GM12878 (cell line): ENCODE results near the gene DNMT1. TPM values are rescaled to one million over a fixed set of nuclear protein-coding genes. Genes with fewer than 3 reads are reported as not detected.

Source experiments
- ATAC-seq: fragments of 200-7000 bp; cut with Tn5 transposase; 3 replicates; pipeline ENCODE4 v1.9.1; 2020; ENCODE audit warnings: mild to moderate bottlenecking, moderate library complexity
- BruUV-seq: library from RNA; stranded (reverse); fragments of 400-500 nt; replicated peaks from 2 replicates; lab custom pipeline; 2021; lab: Mats Ljungman, UMichigan
- CTCF ChIA-PET: fragments of 300-600 bp; sonication (Branson Sonifier 250); formaldehyde crosslinking; extraction: SDS; loops from one replicate; lab custom pipeline; 2021; ENCODE audit warnings: inconsistent platforms; lab: Yijun Ruan, JAX
- POLR2A ChIA-PET: fragments of 350-600 bp; formaldehyde crosslinking; extraction: SDS; loops from one replicate; lab custom pipeline; 2021; ENCODE audit warnings: inconsistent platforms; lab: Charles Lee
- RAD21 ChIA-PET: fragments of 300-600 bp; sonication (Branson Sonifier 250); formaldehyde crosslinking; loops from one replicate; lab custom pipeline; 2023; ENCODE audit warnings: antibody characterized with exemption; ENCODE audit not compliant: unreplicated experiment; lab: Charles Lee
- SMC1A ChIA-PET: fragments of 300-600 bp; sonication (Branson Sonifier 250); formaldehyde crosslinking; loops from one replicate; lab custom pipeline; 2023; ENCODE audit not compliant: unreplicated experiment, uncharacterized antibody; lab: Charles Lee
- DNase-seq: peaks from one replicate; pipeline ENCODE4 v3.0.0-alpha.2; 2011; ENCODE audit warnings: low read depth, low spot score
- FAIRE-seq: peaks from 3 replicates; lab custom pipeline; 2011; peaks lifted over from hg19 to GRCh38; lab: Jason Lieb, UNC
- H2AFZ ChIP-seq: 2 replicates; pipeline ENCODE4 v1.6.0; 2011; ENCODE audit warnings: low read depth, low read length, control low read depth; ENCODE audit not compliant: control insufficient read depth
- H3K27ac ChIP-seq: 2 replicates; pipeline ENCODE4 v1.5.1; 2011; ENCODE audit warnings: control low read depth; ENCODE audit not compliant: control insufficient read depth, insufficient read depth
- H3K27me3 ChIP-seq, 2 experiments: replicated peaks in 1 of 2; 2 replicates each; pipeline versions ENCODE4 v1.6.0 to v1.6.1; 2011; ENCODE audit warnings: low read length in 1 of 2; ENCODE audit not compliant: control insufficient read depth in 2 of 2, insufficient read depth in 2 of 2
- H3K36me3 ChIP-seq, 2 experiments: 2 replicates each; pipeline ENCODE4 v1.5.1; 2011; ENCODE audit warnings: low read length in 1 of 2; ENCODE audit not compliant: control insufficient read depth in 2 of 2, insufficient read depth in 2 of 2
- H3K4me1 ChIP-seq: 2 replicates; pipeline ENCODE4 v1.6.1; 2011; ENCODE audit warnings: mild to moderate bottlenecking, low read length, moderate library complexity, mixed read lengths; ENCODE audit not compliant: control insufficient read depth, insufficient read depth
- H3K4me2 ChIP-seq: 2 replicates; pipeline ENCODE4 v1.6.0; 2011; ENCODE audit warnings: control low read depth; ENCODE audit not compliant: control insufficient read depth, insufficient read depth
- H3K4me3 ChIP-seq: fragments of 200-600 bp; sonication (generic); 2 replicates; pipeline ENCODE4 v1.5.1; 2016
- H3K79me2 ChIP-seq: 2 replicates; pipeline ENCODE4 v1.6.0; 2011; ENCODE audit warnings: low read length; ENCODE audit not compliant: control insufficient read depth, insufficient read depth
- H3K9ac ChIP-seq: 2 replicates; pipeline ENCODE4 v1.8.0; 2011; ENCODE audit warnings: low read length, control low read depth, mixed read lengths; ENCODE audit not compliant: control insufficient read depth, insufficient read depth
- H3K9me3 ChIP-seq: replicated peaks from 3 replicates; pipeline ENCODE4 v1.5.1; 2011; ENCODE audit warnings: mild to moderate bottlenecking, low read length; ENCODE audit not compliant: control insufficient read depth, insufficient read depth
- H4K20me1 ChIP-seq: 2 replicates; pipeline ENCODE4 v1.6.0; 2011; ENCODE audit not compliant: control insufficient read depth, insufficient read depth
- ETV6 ChIP-seq, 2 experiments: fragments of 450-650 bp in 1 of 2; IDR thresholded peaks in 1 of 2; conservative IDR thresholded peaks in 1 of 2; 2 replicates each; pipeline ENCODE4 v1.6.1; 2014; ENCODE audit warnings: antibody characterized with exemption in 1 of 2, borderline replicate concordance in 1 of 2, low read depth in 1 of 2, mild to moderate bottlenecking in 1 of 2, moderate library complexity in 1 of 2
- NR2C1 ChIP-seq: fragments of 450-650 bp; IDR thresholded peaks from 2 replicates; pipeline ENCODE4 v1.6.1; 2017; ENCODE audit warnings: antibody characterized with exemption, mild to moderate bottlenecking, moderate library complexity
- NR2F1 ChIP-seq: fragments of 450-650 bp; conservative IDR thresholded peaks from 2 replicates; pipeline ENCODE4 v1.6.1; 2017; ENCODE audit warnings: mild to moderate bottlenecking
- PML ChIP-seq: IDR thresholded peaks from 2 replicates; pipeline ENCODE4 v1.6.1; 2012; ENCODE audit warnings: low read length, inconsistent platforms
- SUZ12 ChIP-seq: fragments of 200-600 bp; sonication (generic); IDR thresholded peaks from one replicate; pipeline ENCODE4 v1.6.1; 2018; ENCODE audit warnings: antibody characterized with exemption, mild to moderate bottlenecking; ENCODE audit not compliant: unreplicated experiment
- WGBS: methylation state at CpG from one replicate; pipeline ENCODE4 v1.1.6; 2016; ENCODE audit warnings: low lambda C conversion rate; ENCODE audit not compliant: insufficient replicate concordance, insufficient coverage; ENCODE audit errors: missing lambda C conversion rate; 5-methylcytosine and 5-hydroxymethylcytosine counted together
- in situ Hi-C: fragments of 300-500 bp; cut with MboI; formaldehyde crosslinking; loops from 9 replicates; pipeline ENCODE4 v1.14.3; 2018; ENCODE audit warnings: mixed read lengths
- intact Hi-C: fragments of 100-400 bp; cut with micrococcal nuclease; formaldehyde crosslinking; loops from one replicate; pipeline ENCODE4 v1.14.2; 2022; ENCODE audit not compliant: unreplicated experiment
- polyA plus RNA-seq, 11 experiments: library from polyadenylated mRNA; depleted of rRNA in 4 of 11; unstranded in 6 of 11; stranded (reverse) in 5 of 11; fragments of >200 nt; fragmentation: Nextera tagmentation in 4 of 11; fragmentation: Illumina TruSeq in 1 of 11; extraction: Ambion mirVana in 4 of 11; extraction: Trizol in 1 of 11; gene quantifications; 1 replicate in 1 of 11; 2 replicates in 10 of 11; pipeline versions ENCODE4 v1.2.1 to v1.2.3, GENCODE V29; 2011 to 2016; ENCODE audit warnings: inconsistent platforms in 2 of 11, missing spikeins in 2 of 11, low read depth in 1 of 11
- total RNA-seq, 4 experiments: library from RNA; depleted of rRNA in 3 of 4; stranded (reverse); fragments of >200 nt in 3 of 4; fragmentation: Illumina TruSeq in 1 of 4; extraction: Trizol in 1 of 4; gene quantifications; 2 replicates each; pipeline versions ENCODE4 v1.2.1 to v1.2.3, GENCODE V29; 2013 to 2021
- TF ChIP-seq, protein P1 (sequence below): fragments of 450-650 bp; IDR thresholded peaks from 2 replicates; pipeline ENCODE4 v1.6.1; 2017; ENCODE audit warnings: mild to moderate bottlenecking, moderate library complexity

DNMT1 gene
- total and polyA plus RNA-seq, 10 of the 15 experiments (the other 5 are each of a cell fraction or from before 2014, with no cell fraction given): 70.0 to 290 (median 133) TPM

DNA sequence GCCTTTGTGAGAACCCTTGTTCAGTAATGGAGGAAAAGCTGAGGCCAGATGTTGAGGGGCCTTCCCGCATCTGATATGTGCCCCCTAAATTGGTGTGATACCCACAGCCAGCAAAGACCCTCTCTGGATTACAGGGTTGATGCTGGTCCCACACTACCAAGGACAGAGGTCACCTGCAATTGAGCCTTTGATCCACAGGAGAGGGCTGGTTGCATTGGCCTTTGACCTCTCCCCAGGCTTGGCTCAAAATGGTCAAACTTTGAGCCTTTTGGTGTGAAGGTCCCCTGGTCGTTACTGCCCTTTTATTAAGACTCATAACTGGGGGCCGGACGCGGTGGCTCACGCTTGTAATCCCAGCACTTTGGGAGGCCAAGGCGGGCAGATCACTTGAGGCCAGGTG is 48.9 kb upstream of the DNMT1 start:
- DNase-seq: no peak
- 96% methylated on average over 7 of the region's 7 CpGs for WGBS

More for the DNA sequence above, 48.9 kb upstream of the DNMT1 start:
- ChIA-PET CTCF (interaction anchor here (1.8 to 2.5 kb wide), 2 partner anchors 131 to 145 kb away, joined by 4 to 8 read pairs; partner anchors contain the start of gene P2RY11), POLR2A (interaction anchor here (0.7 to 3.6 kb wide), 6 partner anchors 14 to 168 kb away, joined by 3 to 25 read pairs (median 4); partner anchors contain the start of genes ANGPTL6 and PPAN), RAD21 (interaction anchor here (0.7 to 2.5 kb wide), 4 partner anchors 12 to 140 kb away, joined by 4 to 10 read pairs (median 7); partner anchors contain the start of genes ICAM1 and S1PR2), SMC1A (interaction anchor here (4.3 kb wide), 1 partner anchor 8 kb away, joined by 22 read pairs; no protein-coding TSS in a partner anchor)
- Histone ChIP-seq H3K27ac (no peak overlapping the region), H3K4me3 (no peak overlapping the region), H3K9me3 (no peaks in the 10 kb centered on the region; the same call in 2 of the 3 replicates), H3K9ac (no peak overlapping the region), H2AFZ (no peak overlapping the region), H3K27me3 (no peaks in the 10 kb centered on the region), H3K36me3 (no peaks in the 10 kb centered on the region), H4K20me1 (no peaks in the 10 kb centered on the region), H3K79me2 (no peaks in the 10 kb centered on the region), H3K4me1 (peaks cover 64% of the 10 kb centered on the region), H3K4me2 (no peak overlapping the region)
- BruUV-seq: no TSS peak
- no peak for ATAC-seq
- TF ChIP-seq NR2C1 (peak; percentile 52), PML (no peak), ETV6 (conservative IDR thresholded peaks at IDR 0.05 in 1 of 2, IDR thresholded peaks at IDR 0.05 in 1 of 2; ENCODE audit: borderline replicate concordance in 1 of 2, low read depth in 1 of 2) (no peak), SUZ12 (no peak), NR2F1 (peak; percentile 82)
- TF ChIP-seq, protein P1, sequence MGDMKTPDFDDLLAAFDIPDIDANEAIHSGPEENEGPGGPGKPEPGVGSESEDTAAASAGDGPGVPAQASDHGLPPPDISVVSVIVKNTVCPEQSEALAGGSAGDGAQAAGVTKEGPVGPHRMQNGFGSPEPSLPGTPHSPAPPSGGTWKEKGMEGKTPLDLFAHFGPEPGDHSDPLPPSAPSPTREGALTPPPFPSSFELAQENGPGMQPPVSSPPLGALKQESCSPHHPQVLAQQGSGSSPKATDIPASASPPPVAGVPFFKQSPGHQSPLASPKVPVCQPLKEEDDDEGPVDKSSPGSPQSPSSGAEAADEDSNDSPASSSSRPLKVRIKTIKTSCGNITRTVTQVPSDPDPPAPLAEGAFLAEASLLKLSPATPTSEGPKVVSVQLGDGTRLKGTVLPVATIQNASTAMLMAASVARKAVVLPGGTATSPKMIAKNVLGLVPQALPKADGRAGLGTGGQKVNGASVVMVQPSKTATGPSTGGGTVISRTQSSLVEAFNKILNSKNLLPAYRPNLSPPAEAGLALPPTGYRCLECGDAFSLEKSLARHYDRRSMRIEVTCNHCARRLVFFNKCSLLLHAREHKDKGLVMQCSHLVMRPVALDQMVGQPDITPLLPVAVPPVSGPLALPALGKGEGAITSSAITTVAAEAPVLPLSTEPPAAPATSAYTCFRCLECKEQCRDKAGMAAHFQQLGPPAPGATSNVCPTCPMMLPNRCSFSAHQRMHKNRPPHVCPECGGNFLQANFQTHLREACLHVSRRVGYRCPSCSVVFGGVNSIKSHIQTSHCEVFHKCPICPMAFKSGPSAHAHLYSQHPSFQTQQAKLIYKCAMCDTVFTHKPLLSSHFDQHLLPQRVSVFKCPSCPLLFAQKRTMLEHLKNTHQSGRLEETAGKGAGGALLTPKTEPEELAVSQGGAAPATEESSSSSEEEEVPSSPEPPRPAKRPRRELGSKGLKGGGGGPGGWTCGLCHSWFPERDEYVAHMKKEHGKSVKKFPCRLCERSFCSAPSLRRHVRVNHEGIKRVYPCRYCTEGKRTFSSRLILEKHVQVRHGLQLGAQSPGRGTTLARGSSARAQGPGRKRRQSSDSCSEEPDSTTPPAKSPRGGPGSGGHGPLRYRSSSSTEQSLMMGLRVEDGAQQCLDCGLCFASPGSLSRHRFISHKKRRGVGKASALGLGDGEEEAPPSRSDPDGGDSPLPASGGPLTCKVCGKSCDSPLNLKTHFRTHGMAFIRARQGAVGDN: peak; percentile 32; the same call in 1 of the 2 replicates
- in situ Hi-C loops: loop anchor here (25.0 kb wide), 1 partner anchor 1106 kb away; the partner anchor contains the start of genes OR7G3 and ZNF317
- intact Hi-C loops: no loop called here
- no peak for FAIRE-seq
